CD4-positive, alpha-beta T cell treated with Interleukin-4 for 1 hour (primary cell): Measurements from ENCODE around the gene INCA1.
A peak's percentile ranks its signal among the peaks of the same experiment; 100 is the strongest.
"Not testable (repeated sequence)": the region's sequence is repeated elsewhere in the genome, so short reads cannot be mapped to it uniquely, and the experiment has no call there.

Experiments
- DNase-seq, 2 donors: peaks; one replicate each; pipeline ENCODE4 v3.0.0-alpha.2; 2020 to 2022

INCA1 gene, protein sequence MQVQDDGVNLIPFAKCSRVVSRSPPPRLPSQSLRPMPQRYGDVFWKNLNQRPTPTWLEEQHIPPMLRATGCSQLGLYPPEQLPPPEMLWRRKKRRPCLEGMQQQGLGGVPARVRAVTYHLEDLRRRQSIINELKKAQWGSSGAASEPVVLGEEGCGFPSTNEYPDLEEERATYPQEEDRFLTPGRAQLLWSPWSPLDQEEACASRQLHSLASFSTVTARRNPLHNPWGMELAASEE

DNA sequence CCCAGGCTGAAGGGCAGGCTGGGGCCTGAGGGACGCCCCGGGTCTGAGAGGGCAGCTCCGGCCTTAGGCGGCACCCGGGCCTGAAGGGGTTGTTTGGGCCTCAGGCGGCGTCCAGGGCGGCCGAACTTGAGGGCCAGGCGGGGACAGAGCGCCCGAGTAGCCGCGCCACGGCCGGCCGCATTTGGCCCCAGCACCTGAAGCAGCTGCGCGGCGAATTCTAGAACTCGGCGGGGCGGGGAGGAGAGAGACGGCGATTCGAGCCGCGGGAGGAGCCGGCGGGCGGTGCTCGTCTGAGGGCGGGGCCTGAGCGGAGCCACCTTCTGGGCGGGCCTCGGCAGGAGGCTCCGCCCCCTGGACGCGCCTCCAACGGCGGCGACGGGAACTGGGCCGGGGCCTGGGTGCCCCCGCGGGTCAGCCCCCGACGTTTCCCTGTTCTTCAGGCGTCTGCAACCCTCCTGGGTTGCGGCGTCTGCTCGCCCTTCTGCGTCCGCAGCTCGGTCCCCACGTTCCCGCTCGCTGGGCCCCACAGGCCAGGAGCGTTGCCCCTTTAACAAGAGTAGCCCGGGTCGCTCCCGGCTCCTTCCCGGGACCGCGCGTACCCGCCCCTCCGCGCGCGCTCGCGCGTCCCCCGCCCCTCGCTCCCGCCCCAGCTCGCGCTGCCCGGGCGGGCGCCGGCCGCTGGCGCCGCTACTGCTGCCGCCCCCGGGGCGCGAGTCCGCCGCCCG is at the start of gene INCA1, which contains the start of gene KIF1C:
TSS of gene INCA1 (minus strand) at position 221 of the 725 bp plus-strand sequence. CDS start 3,085 bp downstream, outside the sequence.
TSS of gene KIF1C (plus strand) at position 649 of the 725 bp plus-strand sequence. CDS start 2,297 bp downstream, outside the sequence.
- peak; percentile 90 to 91 for DNase-seq

DNA sequence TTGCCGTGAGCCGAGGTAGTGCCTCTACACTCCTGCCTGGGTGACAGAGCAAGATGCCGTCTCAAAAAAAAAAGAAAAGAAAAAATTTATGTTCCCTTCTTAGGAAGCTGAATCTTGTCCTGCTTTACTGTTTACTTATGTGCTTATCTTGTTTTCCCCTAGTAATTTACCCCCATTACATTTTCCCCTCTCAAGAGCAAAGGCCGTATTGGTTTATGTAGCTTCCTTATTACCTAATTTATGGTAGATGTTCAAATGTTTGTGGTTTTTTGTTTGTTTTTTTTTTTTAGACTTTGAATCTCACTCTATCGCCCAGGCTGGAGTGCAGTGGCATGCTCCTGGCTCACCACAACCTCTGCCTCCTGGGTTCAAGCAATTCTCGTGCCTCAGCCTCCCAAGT is 48.2 kb upstream of the INCA1 start:
- DNase-seq: no peak

DNA sequence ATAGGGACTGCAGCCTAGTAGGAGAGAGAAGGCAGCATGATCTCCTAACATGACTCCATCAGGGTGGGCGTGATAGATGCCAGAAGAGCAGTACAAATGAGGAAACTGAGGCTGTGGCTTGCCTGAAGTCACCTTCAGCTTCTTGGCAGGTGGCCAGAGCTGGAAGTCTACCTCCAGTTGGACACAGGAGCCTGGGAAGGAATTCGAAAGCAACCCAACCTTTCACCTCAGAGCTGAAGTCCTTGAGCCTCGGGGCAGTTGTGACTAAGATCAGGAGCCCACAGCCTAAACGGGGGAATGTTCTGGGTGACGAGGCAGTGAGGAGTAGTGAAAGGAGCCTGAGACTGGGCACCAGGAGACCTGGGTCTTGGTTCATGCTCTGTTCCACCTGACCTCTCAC is 47.3 kb upstream of the INCA1 start:
- DNase-seq: no peak

DNA sequence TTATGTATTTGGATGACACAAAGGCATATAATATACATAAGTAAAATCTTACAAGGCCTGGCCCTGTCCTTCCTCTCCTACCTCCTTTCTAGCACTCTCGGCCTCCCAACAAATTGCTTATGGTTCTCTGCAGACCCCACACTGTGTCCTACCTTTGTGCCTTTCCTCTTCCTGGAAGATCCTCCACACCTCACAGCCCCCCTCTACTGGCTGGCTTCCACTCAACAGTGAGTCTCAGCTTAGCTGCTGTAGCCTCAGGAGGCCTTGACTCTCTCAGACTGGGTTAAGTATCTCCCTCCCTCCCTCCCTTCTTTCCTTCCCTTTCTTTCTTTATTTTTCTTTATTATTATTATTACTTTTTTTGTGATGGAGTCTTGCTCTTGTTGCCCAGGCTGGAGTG is 46.2 kb upstream of the INCA1 start:
- no peak for DNase-seq

DNA sequence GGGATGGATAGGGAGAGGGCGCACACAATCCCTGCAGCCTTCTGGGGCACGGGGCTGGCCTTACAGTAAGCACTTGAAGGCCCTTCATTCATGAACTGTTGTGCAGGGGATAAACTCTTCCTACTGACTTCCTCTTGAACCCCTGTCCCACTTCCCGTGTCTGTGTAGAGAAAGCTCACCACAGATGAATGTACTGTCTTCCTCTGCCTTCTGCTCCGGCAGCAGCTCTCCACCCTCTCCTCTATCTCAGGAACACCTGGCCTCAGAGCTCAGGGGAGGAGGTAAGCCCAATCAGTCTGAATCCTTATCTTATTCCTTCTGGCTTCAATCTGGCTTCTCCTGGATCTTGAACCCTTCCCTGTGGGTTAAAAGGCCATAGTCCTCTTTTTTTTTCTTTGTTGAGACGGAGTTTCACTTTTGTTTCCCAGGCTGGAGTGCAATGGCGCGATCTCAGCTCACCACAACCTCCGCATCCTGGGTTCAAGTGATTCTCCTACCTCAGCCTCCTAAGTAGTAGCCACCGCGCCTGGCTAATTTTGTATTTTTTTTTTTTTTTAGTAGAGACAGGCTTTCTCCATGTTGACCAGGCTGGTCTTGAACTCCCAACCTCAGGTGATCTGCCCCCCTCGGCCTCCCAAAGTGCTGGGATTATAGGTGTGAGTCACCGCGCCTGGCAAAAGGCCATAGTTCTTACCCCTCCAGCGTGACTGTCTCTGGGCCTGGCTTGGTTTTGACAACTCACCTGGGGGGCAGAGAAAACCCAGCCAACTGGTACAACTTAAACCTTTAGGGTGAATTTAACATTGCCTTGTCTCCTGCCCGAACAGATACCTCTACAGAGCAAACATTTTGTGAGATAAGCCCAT is 45.1 kb upstream of the INCA1 start:
- peak in 1 of 2 donors; percentile 40 for DNase-seq

DNA sequence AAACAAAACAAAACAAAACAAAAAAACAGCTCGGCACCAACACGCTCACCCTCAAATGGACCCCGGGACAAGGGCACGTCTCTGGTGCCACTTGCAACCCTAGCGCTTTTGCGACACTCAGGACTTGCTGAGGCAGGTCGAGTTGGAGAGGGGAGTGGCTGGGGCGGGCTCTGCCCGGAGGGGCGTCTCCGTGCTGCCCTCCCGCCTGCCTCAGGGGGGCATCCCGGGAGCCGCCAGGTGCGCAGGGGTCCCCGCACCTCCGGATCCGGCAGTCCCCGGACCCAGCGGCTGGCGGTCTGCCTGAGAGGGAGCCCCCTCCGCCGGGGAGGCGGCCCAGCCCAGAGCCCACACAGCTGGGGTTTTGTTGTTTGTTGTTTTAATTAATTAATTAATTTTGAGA is 38.0 kb upstream of the INCA1 start, which contains the start of gene SLC52A1:
TSS of gene SLC52A1 (minus strand) at position 112 of the 400 bp plus-strand sequence. CDS start 820 bp downstream, outside the sequence.
- DNase-seq: no peak

DNA sequence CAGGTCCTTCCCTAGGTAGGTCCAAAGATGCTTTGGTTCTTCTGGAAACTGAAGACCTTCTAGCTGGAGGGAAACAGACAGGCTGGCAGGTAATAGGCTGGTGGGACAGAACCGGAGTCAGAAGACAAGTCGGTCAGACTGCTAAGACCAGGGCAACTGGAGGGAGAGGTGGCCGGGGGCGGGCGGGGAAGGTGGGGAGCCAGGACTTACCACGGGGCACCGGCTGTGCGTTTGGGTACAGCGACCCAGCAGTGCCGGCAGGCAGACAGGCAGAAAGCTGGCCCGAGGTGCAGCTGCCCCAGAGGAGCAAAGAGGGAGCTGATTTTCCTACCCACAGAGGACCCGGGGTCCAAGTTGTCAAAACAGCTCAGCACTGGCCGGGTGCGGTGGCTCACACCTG is 37.3 kb upstream of the INCA1 start:
- DNase-seq: no peak

DNA sequence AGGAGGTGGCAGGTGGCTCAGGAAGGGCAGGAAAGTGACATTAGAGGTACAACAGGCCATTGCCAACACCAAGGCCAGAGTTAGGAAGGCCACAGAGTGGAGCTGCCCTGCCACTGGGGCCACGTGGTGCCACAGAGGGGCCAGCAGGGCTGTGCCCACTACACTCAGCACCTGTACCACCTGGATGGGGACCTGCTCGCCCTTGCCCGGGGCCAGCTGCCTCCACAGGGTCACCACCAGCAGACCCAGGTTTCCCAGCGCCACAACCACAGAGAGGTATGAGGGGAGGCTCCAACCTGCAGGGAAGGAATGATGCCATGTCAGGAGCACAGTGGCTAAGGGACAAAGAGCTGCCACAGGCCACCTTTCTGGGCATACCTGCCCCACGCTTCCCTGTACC is 36.7 kb upstream of the INCA1 start:
- no peak for DNase-seq

DNA sequence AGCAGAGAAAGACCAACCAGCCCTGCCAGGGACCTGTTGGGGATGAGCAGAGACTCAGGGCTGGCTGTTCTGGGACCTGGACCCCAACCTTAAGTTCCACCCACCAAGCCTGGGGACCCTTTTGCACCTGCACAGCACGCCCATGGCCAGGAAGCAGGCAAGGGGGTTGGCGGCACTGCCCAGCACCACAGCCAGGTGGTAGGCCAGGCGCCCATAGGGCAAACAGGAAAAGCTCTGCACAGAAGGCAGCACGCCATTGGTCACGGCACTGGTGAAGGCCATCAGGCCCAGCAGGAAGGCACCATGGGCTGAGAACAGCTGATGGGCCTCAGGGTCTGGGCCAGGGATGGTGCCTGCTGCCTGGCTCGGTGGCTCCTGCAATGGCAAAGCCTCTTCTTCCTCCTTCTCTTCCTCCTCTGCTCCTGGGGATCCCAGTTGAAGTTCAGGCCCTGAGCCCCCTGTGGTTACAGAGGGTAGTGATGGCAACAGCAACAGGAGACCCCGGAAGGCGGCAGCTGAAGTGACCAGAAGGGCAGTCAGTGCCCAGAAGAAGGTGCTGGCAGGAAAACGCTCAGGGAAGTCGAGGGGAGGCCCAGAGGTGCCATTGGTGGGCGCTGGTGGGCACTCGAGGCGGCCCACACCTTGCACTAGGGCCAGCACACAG is 36.2 kb upstream of the INCA1 start:
- DNase-seq: no peak

DNA sequence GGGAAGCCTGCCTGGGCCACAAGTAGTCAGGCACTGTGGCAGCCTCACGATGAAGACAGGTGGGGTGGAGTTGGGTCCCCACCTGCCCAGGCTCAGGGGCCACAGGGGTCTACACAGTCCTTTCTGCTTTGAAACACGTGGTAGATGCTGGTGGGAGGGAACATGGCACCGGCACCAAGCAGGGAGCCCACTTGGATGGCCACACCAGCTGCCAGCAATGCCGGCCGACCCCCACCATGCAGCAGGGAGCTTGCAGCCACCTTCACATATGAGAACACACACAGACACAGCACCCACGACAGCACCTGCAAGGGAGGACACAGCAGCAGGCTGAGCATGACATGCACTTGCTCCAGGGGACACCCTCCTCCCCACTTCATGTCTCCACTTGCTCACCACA is 35.5 kb upstream of the INCA1 start:
- DNase-seq: no peak

DNA sequence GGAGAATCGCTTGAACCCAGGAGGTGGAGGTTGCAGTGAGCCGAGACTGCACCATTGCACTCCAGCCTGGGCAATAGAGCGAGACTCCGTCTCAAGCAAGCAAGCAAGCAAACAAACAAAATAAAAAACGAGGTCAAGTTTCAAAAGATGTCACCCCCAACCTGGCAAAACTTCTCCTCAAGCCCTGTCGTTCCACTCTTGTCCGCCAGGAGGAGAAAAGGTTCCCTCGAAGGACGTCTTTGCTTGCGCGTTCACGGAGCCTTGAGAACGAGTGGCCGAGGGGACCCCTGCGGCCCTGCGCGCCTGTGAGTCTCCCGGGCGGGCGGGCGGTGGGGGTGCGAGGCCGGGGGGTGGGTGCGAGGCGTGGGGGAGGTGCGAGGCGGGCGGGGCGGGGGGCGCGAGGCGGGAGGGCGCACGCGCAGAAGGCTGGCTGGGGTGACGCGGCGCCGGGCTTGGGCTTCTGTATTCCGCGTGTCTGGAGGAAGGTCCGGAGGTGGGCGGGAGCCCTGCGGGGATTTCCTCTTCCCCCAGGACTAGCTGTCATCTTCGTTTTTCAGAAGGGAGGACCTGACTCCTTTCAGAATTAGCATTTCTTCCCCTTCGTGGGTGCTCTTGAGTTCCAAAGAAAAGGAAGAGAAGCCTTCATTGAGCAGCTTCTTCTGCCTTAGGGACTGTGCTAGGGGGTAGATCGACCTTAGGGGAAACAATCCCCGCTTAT is 34.2 kb upstream of the INCA1 start:
- DNase-seq: peak; percentile 85 to 86

DNA sequence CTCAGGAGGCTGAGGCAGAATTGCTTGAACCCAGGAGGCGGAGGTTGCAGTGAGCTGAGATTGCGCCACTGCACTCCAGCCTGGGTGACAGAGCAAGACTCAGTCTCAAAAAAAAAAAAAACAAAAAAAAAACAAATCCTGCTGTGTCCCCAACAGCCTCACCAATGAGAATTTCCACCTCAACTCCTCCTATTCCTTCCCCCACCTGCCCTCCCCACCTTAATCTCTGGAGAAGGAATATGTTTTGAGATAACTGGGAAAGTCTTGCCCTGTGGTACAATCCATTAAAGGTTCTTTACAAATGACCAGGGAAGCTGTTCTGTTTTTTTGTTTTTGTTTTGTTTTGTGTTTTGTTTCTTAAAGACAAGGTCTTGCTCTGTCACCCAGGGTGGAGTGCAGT is 32.8 kb upstream of the INCA1 start:
- not testable (repeated sequence) for DNase-seq

DNA sequence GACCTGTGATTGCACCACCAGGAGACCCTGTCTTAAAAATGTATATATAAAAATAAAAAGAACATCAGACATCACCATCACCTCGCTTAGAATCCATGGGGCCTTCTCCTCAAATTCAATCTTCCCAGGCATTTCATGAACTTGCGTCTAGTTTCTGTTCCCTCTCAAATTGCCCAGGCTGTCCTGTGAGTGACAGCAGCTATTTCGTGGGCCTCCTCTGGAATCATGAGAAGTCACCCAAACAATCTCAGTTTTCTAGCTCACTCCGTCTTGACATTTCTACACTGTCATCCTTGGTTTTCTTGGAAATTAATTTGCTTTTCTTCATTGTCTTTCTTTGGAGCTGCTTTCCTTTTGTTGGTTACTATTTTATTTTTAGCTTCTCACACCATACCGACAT is 30.6 kb upstream of the INCA1 start:
- no peak for DNase-seq

DNA sequence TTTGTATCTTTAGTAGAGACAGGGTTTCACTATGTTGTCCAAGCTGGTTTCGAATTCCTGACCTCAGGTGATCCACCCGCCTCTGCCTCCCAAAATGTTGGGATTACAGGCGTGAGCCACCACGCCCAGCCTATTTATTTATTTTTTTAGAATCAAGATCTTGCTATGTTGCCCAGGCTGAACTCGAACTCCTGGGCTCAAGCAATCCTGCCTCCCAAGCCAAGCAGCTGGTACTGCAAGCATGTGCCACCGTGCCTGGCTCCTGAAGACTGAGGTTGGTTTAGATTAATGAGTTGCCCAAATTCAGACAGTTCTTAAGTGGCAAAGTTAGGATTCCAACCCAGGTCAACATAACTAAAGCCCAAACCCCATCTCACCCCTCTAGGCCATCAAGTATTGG is 30.0 kb upstream of the INCA1 start:
- DNase-seq: no peak

DNA sequence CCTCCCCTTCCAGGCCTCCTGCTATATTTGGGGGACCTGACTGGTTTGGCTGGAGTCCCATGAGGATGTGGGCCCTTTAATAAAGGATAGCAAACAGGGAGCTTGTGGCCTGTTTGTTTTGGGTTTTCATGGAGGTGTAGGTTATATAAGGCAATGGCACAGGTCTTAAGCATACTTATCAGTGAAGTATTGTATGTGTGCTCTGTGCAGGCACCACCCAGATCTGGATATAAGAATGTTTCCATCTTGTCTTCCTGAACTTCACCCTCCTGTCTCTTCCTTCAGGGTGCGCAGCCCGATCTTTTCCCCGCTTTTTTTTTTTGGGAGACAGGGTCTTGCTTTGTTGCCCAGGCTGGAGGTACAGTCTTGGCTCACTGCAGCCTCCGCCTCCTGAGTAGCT is 27.3 kb upstream of the INCA1 start:
- DNase-seq: no peak

DNA sequence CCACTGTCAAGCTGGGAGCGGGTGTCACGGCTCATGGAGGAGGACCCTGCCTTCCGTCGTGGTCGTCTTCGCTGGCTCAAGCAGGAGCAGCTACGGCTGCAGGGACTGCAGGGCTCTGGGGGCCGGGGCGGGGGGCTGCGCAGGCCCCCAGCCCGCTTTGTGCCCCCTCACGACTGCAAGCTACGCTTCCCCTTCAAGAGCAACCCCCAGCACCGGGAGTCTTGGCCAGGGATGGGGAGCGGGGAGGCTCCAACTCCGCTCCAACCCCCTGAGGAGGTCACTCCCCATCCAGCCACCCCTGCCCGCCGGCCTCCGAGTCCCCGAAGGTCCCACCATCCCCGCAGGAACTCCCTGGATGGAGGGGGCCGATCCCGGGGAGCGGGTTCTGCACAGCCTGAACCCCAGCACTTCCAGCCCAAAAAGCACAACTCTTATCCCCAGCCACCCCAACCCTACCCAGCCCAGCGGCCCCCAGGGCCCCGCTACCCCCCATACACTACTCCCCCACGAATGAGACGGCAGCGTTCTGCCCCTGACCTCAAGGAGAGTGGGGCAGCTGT is 26.3 kb upstream of the INCA1 start:
- DNase-seq: no peak

DNA sequence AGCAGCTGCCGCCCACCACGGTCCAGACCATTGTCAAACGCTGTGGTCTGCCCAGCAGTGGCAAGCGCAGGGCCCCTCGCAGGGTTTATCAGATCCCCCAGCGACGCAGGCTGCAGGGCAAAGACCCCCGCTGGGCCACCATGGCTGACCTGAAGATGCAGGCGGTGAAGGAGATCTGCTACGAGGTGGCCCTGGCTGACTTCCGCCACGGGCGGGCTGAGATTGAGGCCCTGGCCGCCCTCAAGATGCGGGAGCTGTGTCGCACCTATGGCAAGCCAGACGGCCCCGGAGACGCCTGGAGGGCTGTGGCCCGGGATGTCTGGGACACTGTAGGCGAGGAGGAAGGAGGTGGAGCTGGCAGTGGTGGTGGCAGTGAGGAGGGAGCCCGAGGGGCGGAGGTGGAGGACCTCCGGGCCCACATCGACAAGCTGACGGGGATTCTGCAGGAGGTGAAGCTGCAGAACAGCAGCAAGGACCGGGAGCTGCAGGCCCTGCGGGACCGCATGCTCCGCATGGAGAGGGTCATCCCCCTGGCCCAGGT is 24.9 kb upstream of the INCA1 start:
- DNase-seq: no peak

DNA sequence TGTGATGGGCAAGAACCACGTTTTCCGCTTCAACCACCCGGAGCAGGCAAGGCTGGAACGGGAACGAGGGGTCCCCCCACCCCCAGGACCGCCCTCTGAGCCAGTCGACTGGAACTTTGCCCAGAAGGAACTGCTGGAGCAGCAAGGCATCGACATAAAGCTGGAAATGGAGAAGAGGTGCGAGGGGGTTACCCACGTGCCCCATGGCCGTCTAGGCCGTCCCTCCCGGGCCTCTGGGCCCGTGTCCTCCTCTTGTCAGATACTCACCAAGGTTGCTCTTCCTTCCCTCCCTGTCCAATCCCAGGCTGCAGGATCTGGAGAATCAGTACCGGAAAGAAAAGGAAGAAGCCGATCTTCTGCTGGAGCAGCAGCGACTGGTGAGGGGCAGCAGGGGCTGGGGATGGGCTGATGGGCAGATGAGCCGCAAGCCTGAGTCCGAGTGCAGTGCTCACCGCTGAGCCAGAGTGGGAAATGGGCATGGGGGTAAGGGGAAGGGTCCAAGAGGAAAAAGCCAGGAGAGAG is 23.2 kb upstream of the INCA1 start:
- no peak for DNase-seq

DNA sequence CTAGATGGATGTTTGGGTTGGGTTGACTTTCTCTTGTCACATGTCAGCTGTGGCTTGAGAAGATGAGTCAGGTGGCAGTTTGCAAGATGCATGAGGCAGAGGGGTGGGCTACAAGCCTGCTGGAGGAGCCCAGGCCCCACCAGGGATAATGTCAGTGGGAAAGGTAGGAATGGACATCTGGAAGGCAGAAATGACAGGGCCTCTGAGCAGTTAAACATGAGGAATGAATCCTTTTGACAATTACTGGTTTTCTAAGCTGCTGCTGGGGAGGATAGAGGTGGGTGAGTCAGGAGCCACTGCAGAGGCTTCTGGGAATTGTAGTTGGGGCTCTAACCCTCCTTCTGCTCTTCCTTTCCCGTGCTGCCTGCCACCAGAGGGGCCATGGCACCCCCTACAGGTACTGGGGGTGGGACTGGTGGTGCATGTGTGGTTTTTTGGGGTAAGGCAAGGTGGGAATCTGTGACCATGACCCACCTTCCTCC is 22.2 kb upstream of the INCA1 start:
- DNase-seq: peak; percentile 41 to 43

DNA sequence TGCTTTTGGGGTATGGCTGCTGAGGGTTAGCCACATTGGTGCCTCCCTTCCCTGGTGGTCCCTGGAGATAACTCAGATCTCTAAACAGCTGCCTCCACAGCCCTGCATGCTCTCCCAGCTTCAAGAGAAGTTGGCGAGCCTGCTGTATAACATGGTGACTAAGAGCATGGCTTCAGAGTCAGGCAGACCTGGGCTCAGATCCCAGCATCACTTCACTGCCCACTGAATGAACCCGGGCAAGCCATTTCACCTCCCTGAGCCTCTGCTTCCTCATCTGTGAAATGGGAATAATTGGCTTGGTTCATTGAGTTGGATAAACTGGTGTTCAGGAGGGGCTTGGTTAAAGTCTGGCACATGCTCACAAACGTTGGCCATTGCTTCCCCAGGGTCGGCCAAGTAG is 17.0 kb upstream of the INCA1 start:
- DNase-seq: no peak

DNA sequence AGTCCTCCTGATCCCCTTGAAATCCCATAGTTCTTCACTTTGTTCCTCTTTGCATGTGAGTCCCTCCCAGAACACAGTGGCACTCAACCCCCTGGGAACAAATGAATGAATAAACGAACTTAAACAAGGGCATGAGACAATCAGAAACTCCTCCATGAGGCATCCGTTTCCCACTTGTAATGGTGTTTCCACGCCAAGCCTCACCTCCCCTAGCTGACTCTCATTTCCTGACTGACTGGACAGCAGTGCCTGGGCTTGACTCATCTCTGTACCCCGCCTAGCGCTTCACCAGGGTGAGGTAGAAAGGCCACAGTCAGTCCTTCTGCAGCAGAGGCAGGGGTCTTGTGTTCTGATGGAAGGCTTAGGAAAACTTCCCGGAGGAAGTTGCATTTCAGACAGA is 14.6 kb upstream of the INCA1 start:
- no peak for DNase-seq
